MCF 10A (cell line): Measurements from ENCODE around the gene GPR132. TPM values are rescaled to one million over a fixed set of nuclear protein-coding genes. Genes with fewer than 3 reads are reported as not detected.

Source experiments
- BruUV-seq: library from RNA; stranded (reverse); fragments of 400-500 nt; replicated peaks from 2 replicates; lab custom pipeline; 2021; lab: Mats Ljungman, UMichigan
- CTCF ChIA-PET: fragments of 300-600 bp; sonication (Branson Sonifier 250); formaldehyde crosslinking; extraction: SDS; loops from one replicate; lab custom pipeline; 2021; ENCODE audit warnings: antibody characterized with exemption, inconsistent platforms; lab: Yijun Ruan, JAX
- POLR2A ChIA-PET: fragments of 300-600, 350-650 bp; sonication (Branson Sonifier 250); formaldehyde crosslinking; extraction: SDS; loops from one replicate; lab custom pipeline; 2020; ENCODE audit warnings: antibody characterized with exemption, inconsistent platforms; lab: Yijun Ruan, JAX
- DNase-seq: peaks from one replicate; pipeline ENCODE4 v3.0.0-alpha.2; 2018; ENCODE audit not compliant: unreplicated experiment
- H3K27ac Mint-ChIP-seq: one replicate; pipeline ENCODE4 v1.8.0; 2022; ENCODE audit warnings: mild to moderate bottlenecking, low read depth, mixed read lengths; ENCODE audit not compliant: unreplicated experiment
- H3K27me3 Mint-ChIP-seq: one replicate; pipeline ENCODE4 v1.8.0; 2022; ENCODE audit warnings: mixed read lengths; ENCODE audit not compliant: insufficient read depth, unreplicated experiment
- H3K36me3 Mint-ChIP-seq: one replicate; pipeline ENCODE4 v1.8.0; 2022; ENCODE audit warnings: mild to moderate bottlenecking, moderate library complexity, mixed read lengths; ENCODE audit not compliant: insufficient read depth, unreplicated experiment
- H3K4me1 Mint-ChIP-seq: one replicate; pipeline ENCODE4 v1.8.0; 2022; ENCODE audit warnings: mixed read lengths; ENCODE audit not compliant: insufficient read depth, unreplicated experiment
- H3K4me3 Mint-ChIP-seq: one replicate; pipeline ENCODE4 v1.8.0; 2022; ENCODE audit warnings: mild to moderate bottlenecking, moderate library complexity, mixed read lengths; ENCODE audit not compliant: unreplicated experiment
- H3K9me3 Mint-ChIP-seq: one replicate; pipeline ENCODE4 v1.8.0; 2022; ENCODE audit warnings: mixed read lengths; ENCODE audit not compliant: unreplicated experiment
- CTCF ChIP-seq: fragments of 200-600 bp; IDR thresholded peaks from one replicate; pipeline ENCODE4 v1.8.0; 2022; ENCODE audit warnings: antibody characterized with exemption, mild to moderate bottlenecking; ENCODE audit not compliant: unreplicated experiment
- intact Hi-C: fragments of 100-400 bp; cut with micrococcal nuclease; formaldehyde crosslinking; loops from 2 replicates; pipeline ENCODE4 v1.14.1; 2022
- total RNA-seq: library from RNA; stranded (reverse); gene quantifications from 2 replicates; pipeline ENCODE4 v1.2.3, GENCODE V29; 2022

GPR132 gene
- total RNA-seq, 1 experiment from 2014 or later, result 0.42 TPM

GRCh38 chr14:105052110-105052458, 13.1 kb downstream of the GPR132 start:
- Mint-ChIP-seq H3K4me1 (no peaks in the 10 kb centered on the region), H3K27me3 (peaks cover 17% of the 10 kb centered on the region), H3K9me3 (no peaks in the 10 kb centered on the region), H3K36me3 (no peaks in the 10 kb centered on the region), H3K27ac (no peak overlapping the region), H3K4me3 (no peak overlapping the region)
- ChIA-PET CTCF (interaction anchor here (0.6 to 0.7 kb wide), 2 partner anchors 14 to 62 kb away, joined by 3 read pairs; no protein-coding TSS in a partner anchor), POLR2A (no interaction called here)
- no peak for DNase-seq
- TF ChIP-seq CTCF, result no peak
- intact Hi-C loops, result no loop called here
- BruUV-seq, result no TSS peak

GRCh38 chr14:105051182-105052109, 13.8 kb downstream of the GPR132 start:
- TF ChIP-seq CTCF, result no peak
- H3K4me1 Mint-ChIP-seq, result no peaks in the 10 kb centered on the region
- no peak for DNase-seq
- H3K36me3 Mint-ChIP-seq, result no peaks in the 10 kb centered on the region
- POLR2A ChIA-PET, result no interaction called here
- H3K4me3 Mint-ChIP-seq, result no peak overlapping the region
- intact Hi-C loops, result no loop called here
- no peaks in the 10 kb centered on the region for H3K9me3 Mint-ChIP-seq
- CTCF ChIA-PET, result interaction anchor here (0.6 to 0.7 kb wide), 2 partner anchors 15 to 63 kb away, joined by 3 read pairs; no protein-coding TSS in a partner anchor
- no peak overlapping the region for H3K27ac Mint-ChIP-seq
- peaks cover 10% of the 10 kb centered on the region for H3K27me3 Mint-ChIP-seq
- BruUV-seq, result no TSS peak

GRCh38 chr14:105050551-105050897, 14.7 kb downstream of the GPR132 start:
- no peak overlapping the region for H3K27ac Mint-ChIP-seq
- no peaks in the 10 kb centered on the region for H3K9me3 Mint-ChIP-seq
- ChIA-PET CTCF (interaction anchor here (0.9 kb wide), 1 partner anchor 66 kb away, joined by 3 read pairs; no protein-coding TSS in a partner anchor), POLR2A (no interaction called here)
- peak; percentile 73 for DNase-seq
- intact Hi-C loops, result no loop called here
- no peaks in the 10 kb centered on the region for H3K4me1 Mint-ChIP-seq
- no peaks in the 10 kb centered on the region for H3K36me3 Mint-ChIP-seq
- no TSS peak for BruUV-seq
- peaks cover 6% of the 10 kb centered on the region for H3K27me3 Mint-ChIP-seq
- TF ChIP-seq CTCF, result no peak
- no peak overlapping the region for H3K4me3 Mint-ChIP-seq

- no peak overlapping the region for H3K4me3 Mint-ChIP-seq
- CTCF ChIA-PET, result interaction anchor here (0.9 kb wide), 1 partner anchor 66 kb away, joined by 3 read pairs; no protein-coding TSS in a partner anchor
- intact Hi-C loops, result no loop called here
These were observed 15.3 kb downstream of the GPR132 start for GRCh38 chr14:105049753-105050550.

More at GRCh38 chr14:105049753-105050550, 15.3 kb downstream of the GPR132 start:
- DNase-seq, result no peak
- Mint-ChIP-seq H3K36me3 (no peaks in the 10 kb centered on the region), H3K4me1 (no peaks in the 10 kb centered on the region), H3K9me3 (no peaks in the 10 kb centered on the region), H3K27ac (no peak overlapping the region), H3K27me3 (peaks cover under 1% of the 10 kb centered on the region)
- POLR2A ChIA-PET, result interaction anchor here (0.6 kb wide), 2 partner anchors 24 to 31 kb away, joined by 3 read pairs; no protein-coding TSS in a partner anchor
- BruUV-seq, result no TSS peak
- TF ChIP-seq CTCF, result no peak
